ENCODE results near the gene CDC20. TPM values are rescaled to one million over a fixed set of nuclear protein-coding genes. Genes with fewer than 3 reads are reported as not detected.
A peak's percentile ranks its signal among the peaks of the same experiment; 100 is the strongest.

Gene CDC20
- total and polyA plus RNA-seq, 8 donors = 1.8 to 31.4 (median 11.0) TPM

GRCh38 chr1:43331688-43332087 is 27.1 kb upstream of the CDC20 start:
- Histone ChIP-seq H3K4me3 (no peak overlapping the region), H3K4me1 (peaks cover 0 to 11% (median 3%) of the 10 kb centered on the region in 4 donors), H3K36me3 (no peaks in the 10 kb centered on the region), H3K27me3 (no peaks in the 10 kb centered on the region), H3K27ac (no peak overlapping the region), H3K9me3 (peaks cover 0 to 6% (median 2%) of the 10 kb centered on the region in 4 donors)
- intact Hi-C loops (cut with DNase I; ENCODE audit: low total_unique reads) = no loop called here
- WGBS, 5 donors = 89 to 98% (median 94%) methylated on average over 5 of the region's 5 CpGs
- DNase-seq = no peak
- TF ChIP-seq EP300 (IDR thresholded peaks at IDR 0.05) (no peak), CTCF (IDR thresholded peaks at IDR 0.05) (no peak), POLR2AphosphoS5 (IDR thresholded peaks at IDR 0.05) (no peak), POLR2A (IDR thresholded peaks at IDR 0.05) (no peak)

- Histone ChIP-seq H3K27me3 (no peaks in the 10 kb centered on the region), H3K9me3 (no peaks in the 10 kb centered on the region), H3K27ac (no peak overlapping the region), H3K4me3 (no peak overlapping the region), H3K36me3 (no peaks in the 10 kb centered on the region), H3K4me1 (peaks cover 0 to 9% (median 3%) of the 10 kb centered on the region in 4 donors)
- 70 to 76% (median 72%) methylated on average over 7 of the region's 7 CpGs for WGBS, 5 donors
- intact Hi-C loops (cut with DNase I; ENCODE audit: low total_unique reads) = no loop called here
- TF ChIP-seq EP300 (IDR thresholded peaks at IDR 0.05) = no peak
- no peak for TF ChIP-seq POLR2A (IDR thresholded peaks at IDR 0.05)
- TF ChIP-seq CTCF (IDR thresholded peaks at IDR 0.05) = peak in 1 of 7 experiments; percentile 13
- DNase-seq = no peak
Measured at GRCh38 chr1:43334453-43335205, 24.2 kb upstream of the CDC20 start.

GRCh38 chr1:43337588-43337987 is 21.2 kb upstream of the CDC20 start, which contains the start of gene MPL:
Gene MPL (plus strand): TSS chr1:43337818. CDS start chr1:43337849, 31 bp downstream.
- Histone ChIP-seq H3K4me1 (no peaks in the 10 kb centered on the region), H3K9me3 (no peaks in the 10 kb centered on the region), H3K27ac (no peak within 1 kb of the TSS), H3K27me3 (no peaks in the 10 kb centered on the region), H3K4me3 (no peak within 1 kb of the TSS), H3K36me3 (no peaks in the 10 kb centered on the region)
- 62 to 88% (median 82%) methylated on average over 2 to 3 of the region's 3 CpGs for WGBS, 5 donors
- DNase-seq = no peak
- no peak for TF ChIP-seq CTCF (IDR thresholded peaks at IDR 0.05)
- no peak for TF ChIP-seq POLR2A (IDR thresholded peaks at IDR 0.05)
- TF ChIP-seq POLR2AphosphoS5 (IDR thresholded peaks at IDR 0.05) = no peak
- no peak for TF ChIP-seq EP300 (IDR thresholded peaks at IDR 0.05)
- intact Hi-C loops (cut with DNase I; ENCODE audit: low total_unique reads) = no loop called here

- Histone ChIP-seq H3K27ac (no peak overlapping the region), H3K4me3 (no peak overlapping the region), H3K9me3 (no peaks in the 10 kb centered on the region), H3K36me3 (no peaks in the 10 kb centered on the region), H3K4me1 (no peaks in the 10 kb centered on the region), H3K27me3 (no peaks in the 10 kb centered on the region)
- DNase-seq = no peak
- TF ChIP-seq EP300 (IDR thresholded peaks at IDR 0.05) (no peak), CTCF (IDR thresholded peaks at IDR 0.05) (no peak)
- intact Hi-C loops (cut with DNase I; ENCODE audit: low total_unique reads) = no loop called here
- 75 to 90% (median 82%) methylated on average over 5 of the region's 5 CpGs for WGBS, 5 donors
Measured at GRCh38 chr1:43338001-43338400, 20.8 kb upstream of the CDC20 start.

Data from stomach (tissue), 9 donors.